GM11168 (cell line): ENCODE measurements around the gene CGNL1.

Experiments used
- in situ Hi-C: fragments of 300-500 bp; cut with MboI; formaldehyde crosslinking; loops from one replicate; pipeline ENCODE4 v1.12.0; 2022; ENCODE audit warnings: low sequenced_read_pairs; ENCODE audit not compliant: unreplicated experiment

CGNL1 gene

GRCh38 chr15:57444877-57445513, 68.7 kb downstream of the CGNL1 start:
- in situ Hi-C loops = no loop called here

- in situ Hi-C loops = no loop called here
Observed at GRCh38 chr15:57445872-57446271, 69.6 kb downstream of the CGNL1 start.

GRCh38 chr15:57446393-57446792, 70.1 kb downstream of the CGNL1 start:
- in situ Hi-C loops = no loop called here

GRCh38 chr15:57451555-57451954, 75.2 kb downstream of the CGNL1 start:
- in situ Hi-C loops = no loop called here

GRCh38 chr15:57452090-57452754, 75.9 kb downstream of the CGNL1 start:
- in situ Hi-C loops = no loop called here

GRCh38 chr15:57455929-57456328, 79.6 kb downstream of the CGNL1 start:
- in situ Hi-C loops = no loop called here

GRCh38 chr15:57456559-57456958, 80.3 kb downstream of the CGNL1 start:
- in situ Hi-C loops = no loop called here

- in situ Hi-C loops = no loop called here
Observed at GRCh38 chr15:57457726-57458125, 81.4 kb downstream of the CGNL1 start.

- in situ Hi-C loops = no loop called here
Observed at GRCh38 chr15:57458356-57458781, 82.1 kb downstream of the CGNL1 start.

GRCh38 chr15:57460208-57460816, 84.0 kb downstream of the CGNL1 start:
- in situ Hi-C loops = no loop called here

GRCh38 chr15:57461541-57461940, 85.2 kb downstream of the CGNL1 start:
- in situ Hi-C loops = no loop called here

- in situ Hi-C loops = no loop called here
Observed at GRCh38 chr15:57462381-57462780, 86.1 kb downstream of the CGNL1 start.

- in situ Hi-C loops = no loop called here
Observed at GRCh38 chr15:57463360-57463759, 87.1 kb downstream of the CGNL1 start.

GRCh38 chr15:57464480-57464879, 88.2 kb downstream of the CGNL1 start:
- in situ Hi-C loops = no loop called here

- in situ Hi-C loops = no loop called here
Observed at GRCh38 chr15:57468486-57468885, 92.2 kb downstream of the CGNL1 start.

GRCh38 chr15:57470543-57470942, 94.2 kb downstream of the CGNL1 start:
- in situ Hi-C loops = no loop called here

GRCh38 chr15:57472861-57473260, 96.6 kb downstream of the CGNL1 start:
- in situ Hi-C loops = no loop called here

- in situ Hi-C loops = no loop called here
Observed at GRCh38 chr15:57476533-57476975, 100.2 kb downstream of the CGNL1 start.

GRCh38 chr15:57477736-57478522, 101.6 kb downstream of the CGNL1 start:
- in situ Hi-C loops = no loop called here

GRCh38 chr15:57479005-57479404, 102.7 kb downstream of the CGNL1 start:
- in situ Hi-C loops = no loop called here
